GM19238 (cell line): ENCODE measurements around the gene TLR10.
A peak's percentile ranks its signal among the peaks of the same experiment; 100 is the strongest.

Source experiments
- DNase-seq: peaks from one replicate; pipeline ENCODE4 v3.0.0; 2011; ENCODE audit warnings: low spot score; ENCODE audit not compliant: insufficient read length

The TLR10 gene

GRCh38 chr4:38733663-38734062 is 49.1 kb downstream of the TLR10 start:
- no peak for DNase-seq

DNA sequence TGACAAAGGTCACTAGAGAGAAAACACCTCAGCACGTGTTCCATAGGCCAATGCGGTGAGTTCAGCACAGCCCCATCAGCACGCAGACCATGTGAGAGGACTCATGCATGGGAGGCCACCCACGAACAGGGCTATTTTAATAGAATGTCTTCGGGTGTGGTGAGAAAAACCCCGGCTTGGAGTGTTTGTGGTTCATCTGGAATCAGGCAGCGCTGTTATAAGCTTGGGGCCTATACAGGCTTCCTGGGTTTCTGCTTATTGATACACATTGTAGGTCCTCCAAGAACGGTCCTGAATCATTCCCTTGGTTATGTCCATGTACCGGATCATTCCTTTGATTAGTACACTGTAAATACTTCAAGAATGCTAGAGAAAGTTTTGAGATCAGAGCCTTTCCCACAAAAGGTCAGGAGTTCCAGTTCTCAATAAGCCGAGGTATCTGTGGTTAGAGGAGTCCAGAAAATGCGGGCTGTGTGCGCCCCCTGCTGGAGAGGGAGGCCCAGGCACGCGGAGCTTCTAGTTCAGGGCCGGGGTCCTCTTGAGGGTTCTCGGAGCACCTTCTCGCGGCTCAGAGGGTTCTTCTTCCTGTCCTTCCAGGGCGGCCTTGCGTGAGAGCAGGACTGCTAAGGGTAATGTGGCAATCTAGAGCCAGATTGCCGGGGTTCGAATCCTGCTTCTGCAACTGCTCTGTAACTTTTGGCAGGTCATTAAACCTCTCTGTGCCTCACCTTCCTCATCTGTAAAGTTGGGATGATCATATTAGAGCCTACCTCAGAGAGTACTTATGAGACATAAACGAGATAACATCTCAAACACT is 51.8 kb downstream of the TLR10 start:
- DNase-seq, result peak; percentile 38

DNA sequence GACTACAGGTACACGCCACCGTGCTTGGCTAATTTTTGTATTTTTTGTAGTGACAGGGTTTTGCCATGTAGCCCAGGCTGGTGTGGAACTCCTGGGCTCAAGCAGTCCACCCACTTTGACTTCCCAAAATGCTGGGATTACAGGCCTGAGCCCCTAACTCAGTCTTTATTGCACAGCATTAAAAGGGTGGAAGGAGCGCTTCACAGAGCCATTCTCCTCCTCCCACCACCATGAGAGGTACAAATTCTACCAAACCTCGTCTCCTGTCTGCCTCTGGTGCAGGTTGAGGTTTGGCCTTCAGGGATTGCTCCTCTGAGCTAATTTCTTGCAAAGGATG is 52.3 kb downstream of the TLR10 start:
- DNase-seq, result no peak

- no peak for DNase-seq
Observed at GRCh38 chr4:38728631-38729141, 54.1 kb downstream of the TLR10 start.

GRCh38 chr4:38724475-38724808 is 58.3 kb downstream of the TLR10 start:
- no peak for DNase-seq

GRCh38 chr4:38723726-38724474 is 58.9 kb downstream of the TLR10 start:
- DNase-seq, result no peak

DNA sequence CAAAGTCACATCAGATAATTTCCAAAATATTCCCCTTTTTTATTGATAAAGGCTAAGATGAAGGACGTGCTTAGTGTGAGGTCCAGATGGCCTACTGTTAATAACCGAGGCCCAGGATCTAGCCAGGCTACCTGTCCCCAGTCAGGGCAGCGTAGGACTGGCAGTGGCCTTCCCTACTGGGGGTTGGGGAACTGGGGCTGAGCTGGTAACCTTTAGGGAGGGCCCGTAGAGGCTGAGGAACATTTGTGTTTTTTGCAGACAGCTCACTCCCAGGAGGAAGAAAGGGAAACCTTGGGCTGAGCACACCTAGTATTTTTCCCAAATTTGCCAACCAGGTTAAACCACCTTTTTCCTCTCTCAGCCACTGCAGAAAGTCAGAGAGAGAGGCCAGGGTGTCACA is 59.7 kb downstream of the TLR10 start:
- DNase-seq, result no peak
